BLaER1 treated with 17β-estradiol and CSF1 and Interleukin-3, amounts not matched to agents 10 nM and 100 nM (cell line): ENCODE data around the gene NUMBL.
A peak's percentile ranks its signal among the peaks of the same experiment; 100 is the strongest.

Experiments
- H3K27ac ChIP-seq, 11 experiments: shearing (Covaris generic); formaldehyde crosslinking; 2 replicates each; pipeline ENCODE4 v1.8.1; 2022
- H3K27me3 ChIP-seq, 11 experiments: shearing (Covaris generic); formaldehyde crosslinking; 2 replicates each; pipeline ENCODE4 v1.8.1; 2022
- H3K36me3 ChIP-seq, 11 experiments: shearing (Covaris generic); formaldehyde crosslinking; 2 replicates each; pipeline ENCODE4 v1.8.1; 2022
- H3K4me1 ChIP-seq, 10 experiments: shearing (Covaris generic); formaldehyde crosslinking; 2 replicates each; pipeline ENCODE4 v1.8.1; 2022
- H3K4me2 ChIP-seq, 11 experiments: shearing (Covaris generic); formaldehyde crosslinking; 2 replicates each; pipeline ENCODE4 v1.8.1; 2022
- H3K4me3 ChIP-seq, 10 experiments: shearing (Covaris generic); formaldehyde crosslinking; 2 replicates each; pipeline ENCODE4 v1.8.1; 2022
- H3K9ac ChIP-seq, 11 experiments: shearing (Covaris generic); formaldehyde crosslinking; 2 replicates each; pipeline ENCODE4 v1.8.1; 2022
- H3K9me3 ChIP-seq, 11 experiments: shearing (Covaris generic); formaldehyde crosslinking; replicated peaks in 1 of 11; 2 replicates each; pipeline ENCODE4 v1.8.1; 2022
- H4K20me1 ChIP-seq, 11 experiments: shearing (Covaris generic); formaldehyde crosslinking; 2 replicates each; pipeline ENCODE4 v1.8.1; 2022
- Cebpa-rat ChIP-seq, 11 experiments: shearing (Covaris generic); IDR thresholded peaks; 2 replicates each; pipeline ENCODE4 v1.8.1; 2022

NUMBL gene

GRCh38 chr19:40619333-40620160 lies 70.9 kb downstream of the NUMBL start:
- Histone ChIP-seq H3K27ac (no peak overlapping the region), H3K4me3 (no peak overlapping the region), H3K4me2 (no peak overlapping the region), H3K36me3 (peaks cover 52 to 85% (median 74%) of the 10 kb centered on the region in 11 experiments), H3K9ac (peak overlapping the region in 2 of 11 experiments; percentile 8 to 36; a peak in 2 of 22 replicates), H3K27me3 (no peaks in the 10 kb centered on the region), H3K9me3 (no peaks in the 10 kb centered on the region), H3K4me1 (peaks cover 0 to 28% (median 11%) of the 10 kb centered on the region in 10 experiments; a peak in 15 of 20 replicates), H4K20me1 (peaks cover 0 to 14% (median 0%) of the 10 kb centered on the region in 11 experiments; a peak in 3 of 22 replicates)
- TF ChIP-seq Cebpa-rat (IDR thresholded peaks at IDR 0.05), result no peak

- Histone ChIP-seq H4K20me1 (peaks cover 0 to 14% (median 0%) of the 10 kb centered on the region in 11 experiments; a peak in 3 of 22 replicates), H3K27ac (no peak overlapping the region), H3K9ac (no peak overlapping the region), H3K27me3 (no peaks in the 10 kb centered on the region), H3K9me3 (peaks cover 0 to 3% (median 0%) of the 10 kb centered on the region in 11 experiments; a peak in 1 of 22 replicates), H3K4me2 (no peak overlapping the region), H3K4me1 (peaks cover 0 to 36% (median 17%) of the 10 kb centered on the region in 10 experiments; a peak in 16 of 20 replicates), H3K36me3 (peaks cover 38 to 69% (median 59%) of the 10 kb centered on the region in 11 experiments), H3K4me3 (no peak overlapping the region)
- TF ChIP-seq Cebpa-rat (IDR thresholded peaks at IDR 0.05), result no peak
Observed at GRCh38 chr19:40617961-40618360, 72.5 kb downstream of the NUMBL start.

- H3K27ac ChIP-seq, result no peak overlapping the region
Observed at GRCh38 chr19:40616941-40617340, 73.5 kb downstream of the NUMBL start.

GRCh38 chr19:40616178-40616577 lies 74.3 kb downstream of the NUMBL start:
- no peak overlapping the region for H3K4me3 ChIP-seq
- H3K4me1 ChIP-seq, result peaks cover 6 to 50% (median 27%) of the 10 kb centered on the region in 10 experiments
- 0 out of 22 replicates have a peak overlapping the region, but pooled peaks of 2 of the 11 experiments have one; percentile 5 to 7 for H3K4me2 ChIP-seq
- H3K36me3 ChIP-seq, result peaks cover 22 to 52% (median 41%) of the 10 kb centered on the region in 11 experiments
- 0 out of 22 replicates have a peak overlapping the region, but pooled peaks of 1 of the 11 experiments have one; percentile 15 for H3K27ac ChIP-seq
- H3K9ac ChIP-seq, result peak overlapping the region in 1 of 11 experiments; percentile 10; a peak in 1 of 22 replicates
- H3K9me3 ChIP-seq, result peaks cover 0 to 5% (median 0%) of the 10 kb centered on the region in 11 experiments; a peak in 1 of 22 replicates
- peaks cover 0 to 6% (median 0%) of the 10 kb centered on the region in 11 experiments; a peak in 2 of 22 replicates for H4K20me1 ChIP-seq
- no peak for TF ChIP-seq Cebpa-rat (IDR thresholded peaks at IDR 0.05)
- H3K27me3 ChIP-seq, result no peaks in the 10 kb centered on the region

More at GRCh38 chr19:40616941-40617340, 73.5 kb downstream of the NUMBL start:
- Histone ChIP-seq H3K9ac (peak overlapping the region in 2 of 11 experiments; percentile 12 to 33; a peak in 1 of 22 replicates), H3K4me2 (0 out of 22 replicates have a peak overlapping the region, but pooled peaks of 1 of the 11 experiments have one; percentile 3), H3K4me1 (peaks cover 0 to 42% (median 20%) of the 10 kb centered on the region in 10 experiments; a peak in 17 of 20 replicates), H3K27me3 (no peaks in the 10 kb centered on the region), H3K9me3 (peaks cover 0 to 5% (median 0%) of the 10 kb centered on the region in 11 experiments; a peak in 1 of 22 replicates), H4K20me1 (peaks cover 0 to 6% (median 0%) of the 10 kb centered on the region in 11 experiments; a peak in 2 of 22 replicates), H3K36me3 (peaks cover 28 to 60% (median 49%) of the 10 kb centered on the region in 11 experiments), H3K4me3 (no peak overlapping the region)
- 0 out of 22 replicates have a peak, but pooled peaks of 1 of the 11 experiments have one; percentile 3 for TF ChIP-seq Cebpa-rat (IDR thresholded peaks at IDR 0.05)
